ENCODE measurements around the gene PRKAR2B.

GRCh38 chr7:107119376-107120105, 75.0 kb downstream of the PRKAR2B start:
- TF ChIP-seq, protein P1, sequence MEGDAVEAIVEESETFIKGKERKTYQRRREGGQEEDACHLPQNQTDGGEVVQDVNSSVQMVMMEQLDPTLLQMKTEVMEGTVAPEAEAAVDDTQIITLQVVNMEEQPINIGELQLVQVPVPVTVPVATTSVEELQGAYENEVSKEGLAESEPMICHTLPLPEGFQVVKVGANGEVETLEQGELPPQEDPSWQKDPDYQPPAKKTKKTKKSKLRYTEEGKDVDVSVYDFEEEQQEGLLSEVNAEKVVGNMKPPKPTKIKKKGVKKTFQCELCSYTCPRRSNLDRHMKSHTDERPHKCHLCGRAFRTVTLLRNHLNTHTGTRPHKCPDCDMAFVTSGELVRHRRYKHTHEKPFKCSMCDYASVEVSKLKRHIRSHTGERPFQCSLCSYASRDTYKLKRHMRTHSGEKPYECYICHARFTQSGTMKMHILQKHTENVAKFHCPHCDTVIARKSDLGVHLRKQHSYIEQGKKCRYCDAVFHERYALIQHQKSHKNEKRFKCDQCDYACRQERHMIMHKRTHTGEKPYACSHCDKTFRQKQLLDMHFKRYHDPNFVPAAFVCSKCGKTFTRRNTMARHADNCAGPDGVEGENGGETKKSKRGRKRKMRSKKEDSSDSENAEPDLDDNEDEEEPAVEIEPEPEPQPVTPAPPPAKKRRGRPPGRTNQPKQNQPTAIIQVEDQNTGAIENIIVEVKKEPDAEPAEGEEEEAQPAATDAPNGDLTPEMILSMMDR (IDR thresholded peaks at IDR 0.05) = no peak
- no peak for TF ChIP-seq POLR2AphosphoS5 (IDR thresholded peaks at IDR 0.05)
